K562 (cell line): ENCODE measurements around the gene PCDHGA8. TPM values are rescaled to one million over a fixed set of nuclear protein-coding genes. Genes with fewer than 3 reads are reported as not detected.

Source experiments
- NFRKB ChIP-seq: fragments of 450-650 bp; IDR thresholded peaks from 2 replicates; pipeline ENCODE4 v1.6.1; 2016; ENCODE audit warnings: low read depth
- RBM17 ChIP-seq: fragments of 200-400 bp; formaldehyde crosslinking; IDR thresholded peaks from 2 replicates; pipeline ENCODE4 v1.6.1; 2017; ENCODE audit warnings: low read depth, mild to moderate bottlenecking, low read length, borderline replicate concordance
- polyA plus RNA-seq, 8 experiments: library from polyadenylated mRNA; depleted of rRNA in 4 of 8; stranded (reverse) in 5 of 8; unstranded in 3 of 8; fragments of >200 nt; fragmentation: Nextera tagmentation in 2 of 8; fragmentation: Illumina TruSeq in 1 of 8; extraction: Ambion mirVana in 2 of 8; extraction: Trizol in 1 of 8; gene quantifications; 2 replicates each; pipeline versions ENCODE4 v1.2.1 to v1.2.3, GENCODE V29; 2011 to 2014; ENCODE audit warnings: inconsistent platforms in 1 of 8, missing spikeins in 1 of 8
- total RNA-seq, 7 experiments: library from RNA; depleted of rRNA in 6 of 7; stranded (reverse); fragments of >200 nt in 6 of 7; fragmentation: Illumina TruSeq in 2 of 7; extraction: Trizol in 2 of 7; gene quantifications; 2 replicates each; pipeline versions ENCODE4 v1.2.1 to v1.2.3, GENCODE V29; 2011 to 2021; ENCODE audit warnings: low replicate concordance in 1 of 7
- TF ChIP-seq, protein P1 (sequence below): fragments of 250-450 bp; sonication (Bioruptor Pico); IDR thresholded peaks from 2 replicates; pipeline ENCODE4 v1.5.1; 2021; ENCODE audit warnings: mild to moderate bottlenecking
- TF ChIP-seq, protein P2 (sequence below): fragments of 250-450 bp; sonication (Bioruptor Pico); IDR thresholded peaks from 2 replicates; pipeline ENCODE4 v1.5.0; 2021; ENCODE audit warnings: mild to moderate bottlenecking, moderate library complexity

PCDHGA8 gene
- total and polyA plus RNA-seq, 9 of the 15 experiments (the other 6 are each of a cell fraction or from before 2014, with no cell fraction given), result 0.04 to 0.11 (median 0.07) TPM; not detected in 2

DNA sequence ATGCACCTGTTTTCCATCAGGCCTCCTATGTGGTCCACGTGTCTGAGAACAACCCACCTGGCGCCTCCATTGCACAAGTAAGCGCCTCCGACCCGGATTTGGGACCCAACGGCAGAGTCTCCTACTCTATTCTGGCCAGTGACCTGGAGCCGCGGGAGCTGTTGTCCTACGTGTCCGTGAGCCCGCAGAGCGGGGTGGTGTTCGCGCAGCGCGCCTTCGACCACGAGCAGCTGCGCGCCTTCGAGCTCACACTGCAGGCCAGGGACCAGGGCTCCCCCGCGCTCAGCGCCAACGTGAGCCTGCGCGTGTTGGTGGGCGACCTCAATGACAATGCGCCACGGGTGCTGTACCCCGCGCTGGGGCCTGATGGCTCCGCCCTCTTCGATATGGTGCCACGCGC lies 40.8 kb upstream of the PCDHGA8 start (continued):
- TF ChIP-seq, protein P1, sequence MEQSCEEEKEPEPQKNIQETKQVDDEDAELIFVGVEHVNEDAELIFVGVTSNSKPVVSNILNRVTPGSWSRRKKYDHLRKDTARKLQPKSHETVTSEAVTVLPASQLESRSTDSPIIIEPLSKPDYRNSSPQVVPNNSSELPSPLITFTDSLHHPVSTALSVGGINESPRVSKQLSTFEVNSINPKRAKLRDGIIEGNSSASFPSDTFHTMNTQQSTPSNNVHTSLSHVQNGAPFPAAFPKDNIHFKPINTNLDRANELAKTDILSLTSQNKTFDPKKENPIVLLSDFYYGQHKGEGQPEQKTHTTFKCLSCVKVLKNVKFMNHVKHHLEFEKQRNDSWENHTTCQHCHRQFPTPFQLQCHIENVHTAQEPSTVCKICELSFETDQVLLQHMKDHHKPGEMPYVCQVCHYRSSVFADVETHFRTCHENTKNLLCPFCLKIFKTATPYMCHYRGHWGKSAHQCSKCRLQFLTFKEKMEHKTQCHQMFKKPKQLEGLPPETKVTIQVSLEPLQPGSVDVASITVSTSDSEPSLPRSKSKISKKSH (CRISPR knock-in tag), result no peak
- TF ChIP-seq NFRKB (no peak), RBM17 (no peak)
- TF ChIP-seq, protein P2, sequence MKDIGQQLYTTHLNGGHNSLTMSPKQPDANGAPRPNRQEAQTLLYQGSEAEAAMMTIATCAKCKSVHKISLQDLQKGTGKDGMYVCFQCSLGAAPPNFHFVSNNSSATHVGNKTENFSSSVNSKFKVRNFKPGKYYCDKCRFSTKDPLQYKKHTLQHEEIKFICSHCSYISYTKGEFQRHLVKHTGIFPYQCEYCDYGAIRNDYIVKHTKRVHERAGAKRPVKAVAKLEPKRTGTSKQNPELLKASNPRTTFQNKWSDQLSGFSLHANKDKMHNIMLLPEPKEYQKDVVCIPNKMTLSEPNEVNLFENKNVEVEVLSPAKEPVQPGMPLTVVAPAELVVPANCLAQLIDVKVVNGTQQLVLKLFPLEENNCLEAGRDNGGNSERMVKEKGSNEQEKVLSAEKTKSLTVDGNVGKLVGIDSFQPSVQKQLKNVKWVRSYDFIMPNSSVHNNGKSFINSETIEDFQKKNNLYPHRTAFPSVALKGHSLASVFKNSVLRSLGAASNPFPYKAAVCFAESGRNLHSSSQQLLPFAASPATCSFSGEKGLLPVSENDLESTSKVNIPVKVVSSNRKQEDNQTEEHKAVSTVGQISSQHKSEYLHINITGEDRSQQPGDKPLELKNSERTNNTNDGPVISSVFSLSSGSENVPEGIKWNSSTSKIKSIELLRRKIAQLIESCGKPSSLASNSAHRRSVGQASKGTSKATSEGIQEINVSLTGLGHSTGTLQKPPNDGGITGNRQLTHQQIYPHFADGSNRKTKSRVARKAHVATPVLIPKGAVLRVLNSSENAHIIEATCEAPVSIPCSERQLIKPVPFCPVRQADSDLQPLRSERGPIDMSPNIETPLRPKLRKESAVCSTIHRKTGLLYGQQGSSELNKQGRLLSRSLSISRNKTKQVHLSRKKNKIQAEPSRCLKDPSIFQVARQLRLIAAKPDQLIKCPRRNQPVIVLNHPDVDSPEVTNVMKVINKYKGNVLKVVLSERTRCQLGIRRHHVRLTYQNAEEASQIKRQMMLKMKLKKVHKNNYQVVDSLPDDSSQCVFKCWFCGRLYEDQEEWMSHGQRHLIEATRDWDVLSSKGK, result no peak
